Thyroid gland (tissue), 4 donors: ENCODE data around the gene MAGEA11.

Experiments used
- POLR2A ChIP-seq, 2 donors: fragments of 450-650 bp; IDR thresholded peaks; one replicate each; pipeline ENCODE4 v1.6.1; 2017; ENCODE audit warnings: antibody characterized with exemption in 2 of 2, mild to moderate bottlenecking in 2 of 2, moderate library complexity in 1 of 2
- TF ChIP-seq, protein P1 (sequence below), 6 experiments: fragments of 200-600 bp in 3 of 6; fragments of 450-650 bp in 3 of 6; sonication (generic) in 3 of 6; IDR thresholded peaks; one replicate each; pipeline ENCODE4 v1.5.1; 2016 to 2019; ENCODE audit warnings: antibody characterized with exemption in 6 of 6, mild to moderate bottlenecking in 2 of 6, inconsistent platforms in 1 of 6, moderate library complexity in 1 of 6

- TF ChIP-seq, protein P1, sequence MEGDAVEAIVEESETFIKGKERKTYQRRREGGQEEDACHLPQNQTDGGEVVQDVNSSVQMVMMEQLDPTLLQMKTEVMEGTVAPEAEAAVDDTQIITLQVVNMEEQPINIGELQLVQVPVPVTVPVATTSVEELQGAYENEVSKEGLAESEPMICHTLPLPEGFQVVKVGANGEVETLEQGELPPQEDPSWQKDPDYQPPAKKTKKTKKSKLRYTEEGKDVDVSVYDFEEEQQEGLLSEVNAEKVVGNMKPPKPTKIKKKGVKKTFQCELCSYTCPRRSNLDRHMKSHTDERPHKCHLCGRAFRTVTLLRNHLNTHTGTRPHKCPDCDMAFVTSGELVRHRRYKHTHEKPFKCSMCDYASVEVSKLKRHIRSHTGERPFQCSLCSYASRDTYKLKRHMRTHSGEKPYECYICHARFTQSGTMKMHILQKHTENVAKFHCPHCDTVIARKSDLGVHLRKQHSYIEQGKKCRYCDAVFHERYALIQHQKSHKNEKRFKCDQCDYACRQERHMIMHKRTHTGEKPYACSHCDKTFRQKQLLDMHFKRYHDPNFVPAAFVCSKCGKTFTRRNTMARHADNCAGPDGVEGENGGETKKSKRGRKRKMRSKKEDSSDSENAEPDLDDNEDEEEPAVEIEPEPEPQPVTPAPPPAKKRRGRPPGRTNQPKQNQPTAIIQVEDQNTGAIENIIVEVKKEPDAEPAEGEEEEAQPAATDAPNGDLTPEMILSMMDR (IDR thresholded peaks at IDR 0.05), result no peak
- no peak for TF ChIP-seq POLR2A (IDR thresholded peaks at IDR 0.05)
Measured at GRCh38 chrX:149715468-149715867, 3.6 kb downstream of the MAGEA11 start.
